GM23248 (cell line): ENCODE measurements around the gene FAM89A. TPM values are rescaled to one million over a fixed set of nuclear protein-coding genes. Genes with fewer than 3 reads are reported as not detected.

Experiments
- DNase-seq: peaks from one replicate; pipeline ENCODE4 v3.0.0-alpha.2; 2015
- H2AFZ ChIP-seq: fragments of 200-600 bp; sonication (generic); 2 replicates; pipeline ENCODE4 v1.6.1; 2016; ENCODE audit warnings: antibody characterized with exemption
- H3F3A ChIP-seq: fragments of 200-600 bp; sonication (generic); 2 replicates; pipeline ENCODE4 v1.6.1; 2016; ENCODE audit warnings: mild to moderate bottlenecking, antibody characterized with exemption, mixed run types; ENCODE audit not compliant: insufficient read depth
- H3K27ac ChIP-seq: fragments of 200-600 bp; sonication (generic); 2 replicates; pipeline ENCODE4 v1.5.1; 2016; ENCODE audit warnings: mild to moderate bottlenecking
- H3K27me3 ChIP-seq: fragments of 200-600 bp; sonication (generic); replicated peaks from 2 replicates; pipeline ENCODE4 v1.6.1; 2016; ENCODE audit warnings: mild to moderate bottlenecking; ENCODE audit not compliant: insufficient read depth
- H3K36me3 ChIP-seq: fragments of 200-600 bp; sonication (generic); 2 replicates; pipeline ENCODE4 v1.6.1; 2016; ENCODE audit warnings: low read depth, mild to moderate bottlenecking
- H3K4me1 ChIP-seq: fragments of 200-600 bp; sonication (generic); 2 replicates; pipeline ENCODE4 v1.6.1; 2016; ENCODE audit warnings: mild to moderate bottlenecking; ENCODE audit not compliant: insufficient read depth
- H3K4me2 ChIP-seq: fragments of 200-600 bp; sonication (generic); one replicate; pipeline ENCODE4 v1.6.1; 2016; ENCODE audit warnings: mild to moderate bottlenecking; ENCODE audit not compliant: unreplicated experiment
- H3K4me3 ChIP-seq: fragments of 200-600 bp; sonication (generic); 2 replicates; pipeline ENCODE4 v1.5.1; 2016; ENCODE audit warnings: mild to moderate bottlenecking
- H3K79me2 ChIP-seq: fragments of 200-600 bp; sonication (generic); 2 replicates; pipeline ENCODE4 v1.6.1; 2016; ENCODE audit warnings: mild to moderate bottlenecking; ENCODE audit not compliant: insufficient read depth
- H3K9ac ChIP-seq: fragments of 200-600 bp; sonication (generic); 2 replicates; pipeline ENCODE4 v1.6.1; 2016; ENCODE audit warnings: mild to moderate bottlenecking
- H3K9me2 ChIP-seq: fragments of 200-600 bp; sonication (generic); 2 replicates; pipeline ENCODE4 v1.6.1; 2016; ENCODE audit warnings: mixed run types, mild to moderate bottlenecking, moderate library complexity; ENCODE audit not compliant: insufficient read depth
- H3K9me3 ChIP-seq: fragments of 200-600 bp; sonication (generic); one replicate; pipeline ENCODE4 v1.6.1; 2017; ENCODE audit warnings: low read depth
- H4K20me1 ChIP-seq: fragments of 200-600 bp; sonication (generic); 2 replicates; pipeline ENCODE4 v1.6.0; 2016; ENCODE audit not compliant: insufficient read depth
- EZH2 ChIP-seq: fragments of 200-600 bp; sonication (generic); IDR thresholded peaks from 2 replicates; pipeline ENCODE4 v1.6.1; 2018; ENCODE audit warnings: antibody characterized with exemption, mild to moderate bottlenecking; ENCODE audit not compliant: insufficient read depth, poor library complexity, severe bottlenecking
- EZH2phosphoT487 ChIP-seq: fragments of 200-600 bp; sonication (generic); IDR thresholded peaks from 2 replicates; pipeline ENCODE4 v1.6.1; 2018; ENCODE audit warnings: antibody characterized with exemption, moderate library complexity, mild to moderate bottlenecking, low read depth; ENCODE audit not compliant: insufficient read depth
- WGBS, 2 experiments: methylation state at CpG; one replicate each; pipeline ENCODE4 v1.1.6; 2015 to 2017; ENCODE audit warnings: low lambda C conversion rate in 2 of 2, low coverage in 1 of 2; ENCODE audit errors: missing lambda C conversion rate in 2 of 2; 5-methylcytosine and 5-hydroxymethylcytosine counted together
- in situ Hi-C: fragments of 300-500 bp; cut with MboI; formaldehyde crosslinking; loops from 2 replicates; pipeline ENCODE4 v1.15.0; 2020
- polyA plus RNA-seq: library from polyadenylated mRNA; unstranded; fragments of >200 nt; fragmentation: Nextera tagmentation; extraction: Ambion mirVana; gene quantifications from 2 replicates; pipeline ENCODE4 v1.2.1, GENCODE V29; 2016
- total RNA-seq: library from RNA; depleted of rRNA; stranded (reverse); fragments of >200 nt; shearing (Covaris generic); gene quantifications from 2 replicates; pipeline ENCODE4 v1.2.3, GENCODE V29; 2014

FAM89A gene
- total and polyA plus RNA-seq, 2 experiments from 2014 or later: 3.1 to 6.3 TPM

DNA sequence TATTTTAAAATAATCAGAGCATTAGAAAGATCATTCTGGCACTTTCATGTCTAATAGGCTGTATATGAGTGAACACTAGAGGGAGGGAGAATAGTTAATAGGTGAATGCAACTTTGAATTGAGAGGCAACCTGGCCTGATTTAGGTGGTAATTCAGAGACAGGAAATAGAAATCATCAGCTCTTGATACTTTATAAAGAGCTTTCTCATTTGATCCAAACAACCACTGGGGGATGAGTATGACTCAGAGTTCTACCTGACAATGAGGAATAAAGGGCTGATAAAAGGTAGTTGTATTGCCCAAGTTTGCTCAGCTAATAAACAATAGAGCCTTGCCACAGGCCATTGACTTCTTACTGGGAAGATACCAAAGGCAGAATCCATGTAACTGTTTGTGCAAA lies 5.2 kb upstream of the FAM89A start:
- Histone ChIP-seq H3K79me2 (no peaks in the 10 kb centered on the region), H3K36me3 (no peaks in the 10 kb centered on the region), H3K9me2 (no peaks in the 10 kb centered on the region), H3K4me1 (no peaks in the 10 kb centered on the region), H3K27me3 (peaks cover 18% of the 10 kb centered on the region), H3K4me3 (no peak overlapping the region), H3K27ac (no peak overlapping the region), H3K9me3 (no peaks in the 10 kb centered on the region), H3K4me2 (no peak overlapping the region), H2AFZ (no peak overlapping the region), H3K9ac (no peak overlapping the region), H4K20me1 (no peaks in the 10 kb centered on the region), H3F3A (no peaks in the 10 kb centered on the region)
- TF ChIP-seq EZH2phosphoT487 (no peak), EZH2 (no peak)
- DNase-seq: no peak
- in situ Hi-C loops: no loop called here

DNA sequence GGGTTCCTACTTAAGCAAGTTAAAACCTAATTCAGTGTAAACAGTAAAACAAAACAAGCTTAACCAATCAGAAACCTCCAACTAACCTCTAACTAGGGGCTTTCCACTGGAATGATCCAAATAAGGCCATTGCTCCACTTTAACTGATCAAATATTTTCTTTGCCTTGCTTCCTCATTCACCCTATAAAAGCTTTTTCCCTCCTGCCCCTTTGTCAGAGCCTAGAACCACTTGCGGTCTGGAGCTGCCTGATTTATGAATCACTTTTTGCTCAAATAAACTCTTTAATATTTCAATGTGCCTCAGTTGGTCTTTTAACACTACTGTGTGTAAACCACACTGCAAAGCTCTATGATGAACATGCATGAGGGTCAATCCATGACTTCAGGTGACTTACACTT lies 4.5 kb upstream of the FAM89A start:
- H4K20me1 ChIP-seq: no peaks in the 10 kb centered on the region
- no peak for DNase-seq
- H3K9ac ChIP-seq: no peak overlapping the region
- peaks cover 19% of the 10 kb centered on the region for H3K27me3 ChIP-seq
- H3K9me2 ChIP-seq: no peaks in the 10 kb centered on the region
- no peak overlapping the region for H3K27ac ChIP-seq
- no peak overlapping the region for H3K4me3 ChIP-seq
- 84 to 86% methylated on average over 1 of the region's 1 CpG for WGBS, 2 experiments
- no peaks in the 10 kb centered on the region for H3K9me3 ChIP-seq
- no peak overlapping the region for H3K4me2 ChIP-seq
- no peak overlapping the region for H2AFZ ChIP-seq
- in situ Hi-C loops: no loop called here
- no peaks in the 10 kb centered on the region for H3F3A ChIP-seq
- no peaks in the 10 kb centered on the region for H3K79me2 ChIP-seq
- TF ChIP-seq EZH2phosphoT487 (no peak), EZH2 (no peak)
- no peaks in the 10 kb centered on the region for H3K4me1 ChIP-seq
- H3K36me3 ChIP-seq: no peaks in the 10 kb centered on the region

DNA sequence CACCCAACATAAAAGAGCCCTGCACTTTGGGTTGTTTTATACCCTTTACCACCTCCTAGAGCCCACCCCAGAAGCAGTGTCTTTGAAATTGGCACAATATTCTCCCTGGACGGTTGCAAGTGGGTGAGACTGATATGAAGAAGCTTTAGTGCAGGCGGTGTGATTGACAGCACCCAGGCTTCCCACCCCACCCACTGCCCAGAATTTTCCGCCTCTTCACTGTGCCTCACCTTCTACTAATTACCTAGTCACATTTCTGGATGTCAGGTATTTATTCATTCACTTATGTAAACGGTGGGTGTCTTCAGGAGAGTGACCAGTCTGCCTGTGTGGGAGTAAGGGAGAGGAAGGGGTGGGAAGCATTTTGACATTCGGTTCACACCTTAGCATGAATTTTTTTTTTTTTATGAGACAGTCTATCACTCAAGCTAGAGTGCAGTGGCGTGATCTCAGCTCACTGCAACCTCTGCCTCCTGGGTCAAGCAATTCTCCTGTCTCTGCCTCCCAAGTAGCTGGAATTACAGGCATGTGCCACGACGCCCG lies 1.7 kb upstream of the FAM89A start:
- TF ChIP-seq EZH2 (no peak), EZH2phosphoT487 (no peak)
- Histone ChIP-seq H3K9ac (no peak overlapping the region), H3K79me2 (no peaks in the 10 kb centered on the region), H3K4me2 (no peak overlapping the region), H3K36me3 (no peaks in the 10 kb centered on the region), H4K20me1 (no peaks in the 10 kb centered on the region), H3K9me2 (no peaks in the 10 kb centered on the region), H3K9me3 (no peaks in the 10 kb centered on the region), H3K27ac (no peak overlapping the region), H2AFZ (no peak overlapping the region), H3K4me3 (no peak overlapping the region), H3K27me3 (peaks cover 26% of the 10 kb centered on the region), H3F3A (no peaks in the 10 kb centered on the region), H3K4me1 (no peaks in the 10 kb centered on the region)
- DNase-seq: no peak
- in situ Hi-C loops: no loop called here
- 58 to 65% methylated on average over 9 of the region's 9 CpGs for WGBS, 2 experiments

DNA sequence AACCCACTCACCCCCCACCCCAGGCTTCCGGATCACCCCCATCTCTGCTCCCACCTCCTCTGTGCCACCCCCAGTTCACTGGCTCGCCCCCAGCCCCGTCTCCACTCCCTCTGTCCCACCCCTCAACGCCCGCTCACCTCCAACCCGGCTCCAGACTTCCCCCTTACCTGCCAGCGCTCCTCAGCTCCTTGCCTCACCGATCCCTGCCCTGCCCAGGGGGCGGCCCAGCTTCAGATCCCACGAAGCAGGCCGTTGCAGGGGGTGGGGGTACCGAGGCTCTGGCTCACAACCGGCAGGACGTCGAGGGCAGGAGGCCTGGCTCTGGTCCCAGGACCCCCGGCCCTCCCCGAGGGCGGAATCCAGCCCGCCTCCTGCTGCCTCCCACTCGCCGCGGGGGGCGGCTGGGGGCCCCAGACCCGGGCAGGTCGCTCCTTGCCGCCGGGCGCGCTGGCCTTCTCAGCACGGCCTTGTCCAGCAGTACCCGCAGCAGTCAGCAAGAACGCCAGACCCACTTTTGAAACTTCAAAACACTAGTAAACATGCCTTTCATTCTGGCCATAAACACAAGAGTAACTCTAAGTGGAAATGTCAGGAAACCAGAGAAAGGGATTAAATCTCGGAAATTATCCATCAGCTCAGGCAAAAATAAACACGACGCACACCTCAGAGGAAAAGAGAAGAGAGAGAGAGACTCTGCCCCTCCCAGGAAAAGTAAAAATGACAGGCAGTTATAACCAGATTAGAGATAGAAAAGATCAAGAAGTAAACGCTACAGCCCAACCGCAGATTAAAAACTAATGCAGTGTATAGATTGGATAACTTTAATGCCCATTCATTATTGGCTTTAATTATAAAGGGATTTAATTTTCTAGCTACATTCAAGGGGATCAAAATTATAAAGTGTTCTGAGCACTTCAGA lies 1.0 kb upstream of the FAM89A start:
- no peak overlapping the region for H3K27ac ChIP-seq
- no peaks in the 10 kb centered on the region for H3K9me2 ChIP-seq
- peak overlapping the region; percentile 81; the same call in 1 of the 2 replicates for H2AFZ ChIP-seq
- no peaks in the 10 kb centered on the region for H3K9me3 ChIP-seq
- peaks cover 26% of the 10 kb centered on the region for H3K27me3 ChIP-seq
- H3K9ac ChIP-seq: no peak overlapping the region
- H3K36me3 ChIP-seq: no peaks in the 10 kb centered on the region
- H3F3A ChIP-seq: no peaks in the 10 kb centered on the region
- H3K4me1 ChIP-seq: no peaks in the 10 kb centered on the region
- no peaks in the 10 kb centered on the region for H4K20me1 ChIP-seq
- WGBS, 2 experiments: 2 to 4% methylated on average over 24 to 37 of the region's 37 CpGs
- in situ Hi-C loops: no loop called here
- H3K79me2 ChIP-seq: no peaks in the 10 kb centered on the region
- DNase-seq: peak; percentile 24
- no peak overlapping the region; the same call in 1 of the 2 replicates for H3K4me3 ChIP-seq
- no peak overlapping the region for H3K4me2 ChIP-seq
- TF ChIP-seq EZH2phosphoT487 (no peak), EZH2 (peak; percentile 54)
